ENCODE results near the gene CALML6.

The CALML6 gene

DNA sequence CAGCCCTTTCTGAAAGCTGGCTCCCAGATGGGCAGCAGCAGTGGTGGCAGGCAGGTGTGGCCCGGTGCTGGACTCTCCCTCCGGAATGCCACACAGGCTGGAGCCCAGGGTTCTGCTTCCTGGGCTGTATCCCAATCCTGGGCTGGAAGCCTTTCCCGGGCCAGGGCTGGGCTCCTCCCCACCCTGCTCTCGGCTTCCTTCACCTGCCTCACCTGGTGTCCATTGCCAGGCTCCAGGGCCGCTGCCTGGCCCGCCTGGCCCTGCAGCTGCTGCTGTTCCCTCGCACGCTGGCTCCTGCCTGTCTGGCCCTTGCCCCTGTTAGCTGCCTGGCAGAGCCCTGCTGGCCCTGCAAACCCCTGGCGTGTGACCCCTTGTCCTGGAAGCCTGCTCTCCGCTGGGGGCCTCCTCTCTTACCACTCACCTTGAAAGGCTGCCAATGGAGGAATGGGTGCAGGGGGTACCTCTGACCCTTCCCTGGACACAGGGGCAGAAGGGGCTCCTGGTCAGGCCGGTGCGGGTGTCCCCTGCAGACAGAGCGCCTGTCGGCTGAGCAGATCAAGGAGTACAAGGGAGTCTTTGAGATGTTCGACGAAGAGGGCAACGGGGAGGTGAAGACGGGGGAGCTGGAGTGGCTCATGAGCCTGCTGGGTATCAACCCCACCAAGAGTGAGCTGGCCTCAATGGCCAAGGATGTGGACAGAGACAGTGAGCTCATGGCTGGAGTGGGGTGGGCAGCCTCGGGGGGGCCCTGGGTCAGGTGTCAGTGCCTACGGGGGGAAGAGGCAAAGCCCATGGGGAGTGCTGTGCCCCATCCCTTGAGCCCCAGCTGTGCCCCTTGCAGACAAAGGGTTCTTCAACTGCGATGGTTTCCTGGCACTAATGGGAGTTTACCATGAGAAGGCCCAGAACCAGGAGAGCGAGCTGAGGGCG, 1.1 kb downstream of the CALML6 start:
- FAIRE-seq (no peak), DNase-seq (ENCODE audit: insufficient read length) (no peak)
- TF ChIP-seq POLR2A (IDR thresholded peaks at IDR 0.05; ENCODE audit: low read depth, low read length): no peak
- no peak for TF ChIP-seq TAF1 (IDR thresholded peaks at IDR 0.05; ENCODE audit: borderline replicate concordance, low read depth, low read length)
- TF ChIP-seq POLR2AphosphoS5 (IDR thresholded peaks at IDR 0.05; ENCODE audit: low read depth, low read length): no peak

DNA sequence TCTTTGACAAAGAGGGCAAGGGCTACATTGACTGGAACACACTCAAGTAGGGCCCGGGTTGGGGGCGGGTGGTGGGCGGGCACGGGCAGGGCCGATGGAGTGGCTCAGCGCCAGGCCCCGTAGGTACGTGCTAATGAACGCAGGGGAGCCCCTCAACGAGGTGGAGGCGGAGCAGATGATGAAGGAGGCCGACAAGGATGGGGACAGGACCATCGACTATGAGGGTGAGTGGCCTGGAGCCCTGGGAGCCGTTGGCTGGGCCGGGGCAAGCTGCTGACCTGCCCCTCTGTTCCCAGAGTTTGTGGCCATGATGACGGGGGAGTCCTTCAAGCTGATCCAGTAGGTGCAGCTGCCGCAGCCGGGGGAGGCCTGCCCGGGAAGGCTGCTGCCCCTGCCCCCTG, 1.8 kb downstream of the CALML6 start:
- no peak for FAIRE-seq
- no peak for DNase-seq (ENCODE audit: insufficient read length)
- no peak for TF ChIP-seq POLR2AphosphoS5 (IDR thresholded peaks at IDR 0.05; ENCODE audit: low read depth, low read length)
- no peak for TF ChIP-seq POLR2A (IDR thresholded peaks at IDR 0.05; ENCODE audit: low read depth, low read length)
- no peak for TF ChIP-seq TAF1 (IDR thresholded peaks at IDR 0.05; ENCODE audit: borderline replicate concordance, low read depth, low read length)

DNA sequence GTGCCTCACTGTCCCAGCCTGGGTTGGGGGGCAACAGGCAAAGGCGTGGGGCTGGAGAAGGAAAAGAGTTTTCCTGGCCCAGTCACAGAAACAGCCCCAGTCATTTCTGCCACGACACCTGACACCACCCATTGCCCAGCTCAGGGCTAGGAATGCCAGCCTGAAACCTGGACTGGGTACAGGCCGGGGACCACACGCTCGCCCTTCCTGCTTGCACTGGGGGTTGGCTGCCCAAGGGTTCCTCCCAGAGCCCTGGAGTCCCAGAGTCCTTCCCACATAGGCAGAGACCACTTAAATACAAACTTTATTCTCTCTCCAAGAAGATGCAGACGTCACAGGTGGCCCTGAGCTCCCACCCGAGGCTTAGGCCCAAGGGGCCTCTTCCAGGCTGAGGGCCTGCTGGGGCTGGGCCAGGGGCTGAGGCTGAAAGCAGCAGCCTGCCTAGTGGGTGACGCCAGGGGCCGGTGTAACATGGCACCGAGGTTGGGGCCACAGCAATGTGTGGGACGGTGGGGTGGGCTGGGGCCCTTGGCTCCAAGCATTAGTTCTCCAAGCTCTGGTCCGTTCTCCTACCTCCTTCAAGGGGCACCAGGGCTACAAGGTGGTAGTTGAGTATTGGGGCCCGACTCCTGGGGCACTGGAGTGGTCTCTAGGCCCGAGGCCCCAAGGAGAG, 2.4 kb downstream of the CALML6 start:
- no peak for DNase-seq (ENCODE audit: insufficient read length)
- TF ChIP-seq POLR2A (IDR thresholded peaks at IDR 0.05; ENCODE audit: low read depth, low read length) (no peak), TAF1 (IDR thresholded peaks at IDR 0.05; ENCODE audit: borderline replicate concordance, low read depth, low read length) (no peak), POLR2AphosphoS5 (IDR thresholded peaks at IDR 0.05; ENCODE audit: low read depth, low read length) (no peak)
- no peak for FAIRE-seq

GRCh38 chr1:1917995-1918900, 3.2 kb downstream of the CALML6 start:
- TF ChIP-seq POLR2AphosphoS5 (IDR thresholded peaks at IDR 0.05; ENCODE audit: low read depth, low read length): no peak
- TF ChIP-seq TAF1 (IDR thresholded peaks at IDR 0.05; ENCODE audit: borderline replicate concordance, low read depth, low read length): no peak
- TF ChIP-seq POLR2A (IDR thresholded peaks at IDR 0.05; ENCODE audit: low read depth, low read length): no peak
- FAIRE-seq (no peak), DNase-seq (ENCODE audit: insufficient read length) (no peak)

DNA sequence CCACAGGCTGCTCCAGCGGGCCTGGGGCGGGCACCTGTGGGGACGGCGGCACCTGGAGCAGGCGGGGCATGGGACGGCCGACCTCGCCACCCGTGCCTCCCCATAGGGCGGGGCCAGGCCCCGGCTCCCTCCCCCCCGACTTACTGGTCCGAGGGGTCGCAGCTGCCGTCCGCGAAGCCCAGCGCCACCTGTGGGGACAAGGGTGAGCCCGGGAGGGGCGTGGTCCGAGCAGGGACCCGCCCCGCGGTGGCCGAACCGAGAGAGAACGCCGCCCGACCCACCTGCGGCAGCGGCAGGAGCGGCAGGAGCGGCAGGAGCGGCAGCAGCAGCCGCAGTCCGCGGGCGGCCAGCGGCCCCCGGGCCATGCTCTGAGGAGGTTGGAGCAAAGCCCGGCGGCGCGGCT, 3.8 kb downstream of the CALML6 start, which contains the start of gene TMEM52:
Gene TMEM52, minus strand, starts transcription at position 379 of the 403 bp plus-strand sequence. Its CDS starts 14 bp downstream, at position 365.
- no peak for DNase-seq (ENCODE audit: insufficient read length)

DNA sequence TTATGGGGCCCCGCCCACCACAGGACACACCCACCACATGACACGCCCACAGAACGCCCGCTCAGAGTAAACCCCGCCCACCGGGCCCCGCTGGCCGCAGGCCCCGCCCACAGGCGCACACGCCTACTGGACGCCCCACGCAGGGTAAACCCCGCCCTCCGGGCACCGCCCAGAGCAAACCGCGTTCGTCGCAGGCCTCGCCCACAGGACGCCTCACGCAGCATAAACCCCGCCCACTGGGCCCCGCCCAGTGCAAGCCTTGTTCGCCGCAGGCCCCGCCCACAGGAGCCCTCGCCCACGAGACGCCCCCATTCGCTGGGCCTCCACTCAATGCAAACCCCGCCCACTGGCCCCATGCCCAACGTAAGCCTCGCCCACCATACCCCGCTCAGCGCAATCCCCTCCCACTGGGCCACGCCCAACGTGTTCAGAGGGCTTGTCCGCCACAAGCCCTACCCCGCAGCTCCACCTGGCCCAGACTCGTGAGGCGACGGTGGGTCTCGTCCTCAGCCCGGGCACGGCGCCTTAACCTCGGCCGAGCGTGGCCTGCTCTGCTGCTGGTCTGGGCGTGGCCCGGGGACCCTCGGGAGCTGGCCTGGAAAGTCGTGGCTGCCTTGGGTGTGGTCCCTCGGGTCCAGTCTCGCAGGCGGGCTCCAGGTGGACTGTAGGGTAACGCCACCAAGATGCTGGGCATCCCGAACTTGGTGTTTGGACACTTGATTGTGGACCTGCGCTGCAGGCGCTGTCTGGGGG, 4.4 kb downstream of the CALML6 start:
- DNase-seq (ENCODE audit: insufficient read length) (peak; percentile 100), FAIRE-seq (peak; percentile 99)
- TF ChIP-seq TAF1 (IDR thresholded peaks at IDR 0.05; ENCODE audit: borderline replicate concordance, low read depth, low read length) (no peak), POLR2A (IDR thresholded peaks at IDR 0.05; ENCODE audit: low read depth, low read length) (no peak), POLR2AphosphoS5 (IDR thresholded peaks at IDR 0.05; ENCODE audit: low read depth, low read length) (no peak)

More for the DNA sequence above, 3.8 kb downstream of the CALML6 start, which contains the start of gene TMEM52:
- no peak for FAIRE-seq
- TF ChIP-seq TAF1 (IDR thresholded peaks at IDR 0.05; ENCODE audit: borderline replicate concordance, low read depth, low read length): no peak
- no peak for TF ChIP-seq POLR2AphosphoS5 (IDR thresholded peaks at IDR 0.05; ENCODE audit: low read depth, low read length)
- no peak for TF ChIP-seq POLR2A (IDR thresholded peaks at IDR 0.05; ENCODE audit: low read depth, low read length)

- FAIRE-seq: no peak
- DNase-seq (ENCODE audit: insufficient read length): no peak
- TF ChIP-seq TAF1 (IDR thresholded peaks at IDR 0.05; ENCODE audit: borderline replicate concordance, low read depth, low read length): no peak
- no peak for TF ChIP-seq POLR2A (IDR thresholded peaks at IDR 0.05; ENCODE audit: low read depth, low read length)
- TF ChIP-seq POLR2AphosphoS5 (IDR thresholded peaks at IDR 0.05; ENCODE audit: low read depth, low read length): no peak
Observed at GRCh38 chr1:1920057-1920607, 5.1 kb downstream of the CALML6 start.

DNA sequence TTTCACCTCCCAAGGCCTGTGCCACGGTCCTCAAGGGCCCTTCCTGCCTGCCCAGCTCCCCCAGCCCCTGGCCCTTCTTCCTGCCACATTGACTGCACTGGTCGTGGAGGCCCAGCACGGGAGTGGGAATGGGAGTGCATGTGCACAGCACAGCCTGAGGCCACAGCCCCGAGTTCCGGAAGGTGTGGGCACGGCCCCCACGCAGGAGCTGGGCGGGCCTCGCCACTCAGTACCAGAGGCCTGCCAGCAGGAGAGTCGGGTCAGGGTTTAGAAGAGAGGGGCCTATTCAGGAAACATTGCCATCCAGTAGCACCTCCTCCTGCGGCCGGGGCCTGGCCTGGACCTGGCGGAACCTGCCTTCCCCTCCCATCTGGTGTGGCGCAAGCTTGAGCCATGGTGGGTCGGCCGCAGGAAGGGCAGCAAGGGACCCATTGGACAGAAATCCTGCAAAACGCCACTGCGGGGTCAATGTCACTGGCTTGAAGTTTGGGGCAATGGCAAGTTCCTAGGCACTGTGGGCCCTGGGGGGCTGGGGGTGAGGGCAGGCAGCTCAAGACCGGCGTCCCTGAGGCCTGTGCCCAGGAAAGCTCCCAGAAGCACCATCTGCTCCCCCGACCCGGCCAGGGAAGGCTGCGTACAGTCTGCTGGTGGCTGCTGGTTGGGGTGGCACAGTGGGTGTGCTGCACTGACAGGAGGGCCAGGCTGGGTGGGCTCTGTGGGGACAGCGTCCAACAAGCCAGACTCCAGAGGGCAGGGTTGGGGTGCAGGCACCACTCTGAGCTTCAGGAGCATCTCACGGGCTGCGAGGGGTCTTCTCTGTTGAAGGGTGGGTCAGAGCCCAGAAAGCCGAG, 5.8 kb downstream of the CALML6 start:
- FAIRE-seq (no peak), DNase-seq (ENCODE audit: insufficient read length) (no peak)
- no peak for TF ChIP-seq POLR2A (IDR thresholded peaks at IDR 0.05; ENCODE audit: low read depth, low read length)
- TF ChIP-seq TAF1 (IDR thresholded peaks at IDR 0.05; ENCODE audit: borderline replicate concordance, low read depth, low read length): no peak
- TF ChIP-seq POLR2AphosphoS5 (IDR thresholded peaks at IDR 0.05; ENCODE audit: low read depth, low read length): no peak

DNA sequence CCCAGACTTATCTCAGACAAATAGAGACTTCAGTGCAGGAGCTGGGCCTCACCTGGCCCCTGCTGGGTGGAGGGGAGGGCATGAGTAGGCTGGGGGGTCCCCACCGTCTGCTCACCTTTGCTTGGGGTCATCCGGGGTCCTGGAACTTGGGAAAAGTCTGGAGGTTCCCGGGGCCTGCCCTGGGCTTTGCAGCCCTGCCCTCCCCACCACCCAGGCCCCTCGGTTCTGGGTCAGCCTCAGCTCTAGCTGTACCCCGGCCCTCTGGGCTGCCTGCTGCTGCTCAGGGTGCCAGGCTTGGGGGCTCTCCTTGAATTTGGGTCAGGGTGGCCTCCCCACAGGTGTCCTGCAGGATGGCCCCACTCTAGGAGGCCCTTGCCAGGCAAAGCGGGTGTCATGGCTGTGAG, 6.4 kb downstream of the CALML6 start:
- FAIRE-seq (no peak), DNase-seq (ENCODE audit: insufficient read length) (no peak)
- TF ChIP-seq TAF1 (IDR thresholded peaks at IDR 0.05; ENCODE audit: borderline replicate concordance, low read depth, low read length): no peak
- no peak for TF ChIP-seq POLR2A (IDR thresholded peaks at IDR 0.05; ENCODE audit: low read depth, low read length)
- no peak for TF ChIP-seq POLR2AphosphoS5 (IDR thresholded peaks at IDR 0.05; ENCODE audit: low read depth, low read length)
